K562 (cell line): ENCODE results near the gene EFEMP2. TPM values are rescaled to one million over a fixed set of nuclear protein-coding genes. Genes with fewer than 3 reads are reported as not detected.

ENCODE experiments used
- GATAD2B ChIP-seq: fragments of 450-650 bp; IDR thresholded peaks from 2 replicates; pipeline ENCODE4 v1.6.1; 2017; ENCODE audit warnings: mild to moderate bottlenecking, borderline replicate concordance
- GTF2F1 ChIP-seq: IDR thresholded peaks from 2 replicates; pipeline ENCODE4 v1.6.1; 2011; ENCODE audit warnings: low read depth, low read length, improper control_type of control experiment
- HLTF ChIP-seq: fragments of 450-650 bp; IDR thresholded peaks from 2 replicates; pipeline ENCODE4 v1.6.1; 2016
- MEF2D ChIP-seq: conservative IDR thresholded peaks from 2 replicates; pipeline ENCODE4 v1.6.1; 2016; ENCODE audit warnings: low read depth, missing genetic modification characterization, missing compliant biosample characterization
- NR2C2 ChIP-seq, 2 experiments: fragments of 200-800 bp in 1 of 2; sonication (Bioruptor generic) in 1 of 2; sonication (generic) in 1 of 2; formaldehyde crosslinking in 1 of 2; IDR thresholded peaks; 2 replicates each; pipeline versions ENCODE4 v1.6.1 to v1.8.0; 2016 to 2022; ENCODE audit warnings: mild to moderate bottlenecking in 1 of 2, missing compliant biosample characterization in 1 of 2, missing genetic modification characterization in 1 of 2, missing genetic modification reagents in 1 of 2
- PHB2 ChIP-seq: fragments of 450-650 bp; IDR thresholded peaks from 2 replicates; pipeline ENCODE4 v1.6.1; 2017; ENCODE audit warnings: low read depth
- PRMT5 ChIP-seq: sonication (generic); formaldehyde crosslinking; IDR thresholded peaks from 2 replicates; pipeline ENCODE4 v1.5.0; 2020; ENCODE audit warnings: missing genetic modification reagents
- STAT5B ChIP-seq: fragments of 250-450 bp; sonication (Bioruptor Pico); IDR thresholded peaks from 2 replicates; pipeline ENCODE4 v1.8.0; 2021; ENCODE audit warnings: mild to moderate bottlenecking, inconsistent platforms
- TSC22D4 ChIP-seq: fragments of 450-650 bp; IDR thresholded peaks from 2 replicates; pipeline ENCODE4 v1.6.1; 2016; ENCODE audit warnings: missing genetic modification characterization, missing biosample characterization, control low read depth
- ZBTB1 ChIP-seq: sonication (generic); formaldehyde crosslinking; IDR thresholded peaks from 2 replicates; pipeline ENCODE4 v1.8.1; 2023; ENCODE audit warnings: missing genetic modification reagents, low read depth, mild to moderate bottlenecking, borderline replicate concordance
- ZC3H8 ChIP-seq: fragments of 450-650 bp; IDR thresholded peaks from 2 replicates; pipeline ENCODE4 v1.6.1; 2017
- ZNF133 ChIP-seq: fragments of 250-450 bp; sonication (Bioruptor Pico); IDR thresholded peaks from 2 replicates; pipeline ENCODE4 v1.4.0; 2020; ENCODE audit warnings: mild to moderate bottlenecking
- polyA plus RNA-seq, 8 experiments: library from polyadenylated mRNA; depleted of rRNA in 4 of 8; stranded (reverse) in 5 of 8; unstranded in 3 of 8; fragments of >200 nt; fragmentation: Nextera tagmentation in 2 of 8; fragmentation: Illumina TruSeq in 1 of 8; extraction: Ambion mirVana in 2 of 8; extraction: Trizol in 1 of 8; gene quantifications; 2 replicates each; pipeline versions ENCODE4 v1.2.1 to v1.2.3, GENCODE V29; 2011 to 2014; ENCODE audit warnings: inconsistent platforms in 1 of 8, missing spikeins in 1 of 8
- total RNA-seq, 7 experiments: library from RNA; depleted of rRNA in 6 of 7; stranded (reverse); fragments of >200 nt in 6 of 7; fragmentation: Illumina TruSeq in 2 of 7; extraction: Trizol in 2 of 7; gene quantifications; 2 replicates each; pipeline versions ENCODE4 v1.2.1 to v1.2.3, GENCODE V29; 2011 to 2021; ENCODE audit warnings: low replicate concordance in 1 of 7
- TF ChIP-seq, protein P1 (sequence below): fragments of 450-650 bp; IDR thresholded peaks from 2 replicates; pipeline ENCODE4 v1.6.1; 2018; ENCODE audit warnings: mild to moderate bottlenecking, low read depth; ENCODE audit not compliant: partially characterized antibody
- TF ChIP-seq, protein P2 (sequence below): sonication (generic); formaldehyde crosslinking; IDR thresholded peaks from 2 replicates; pipeline ENCODE4 v1.8.1; 2022; ENCODE audit warnings: missing genetic modification reagents
- TF ChIP-seq, protein P3 (sequence below): sonication (generic); formaldehyde crosslinking; IDR thresholded peaks from 2 replicates; pipeline ENCODE4 v1.8.1; 2022; ENCODE audit warnings: missing genetic modification reagents
- TF ChIP-seq, protein P4 (sequence below): fragments of 450-650 bp; IDR thresholded peaks from 2 replicates; pipeline ENCODE4 v1.6.1; 2016
- TF ChIP-seq, protein P5 (sequence below): fragments of 250-450 bp; sonication (Bioruptor Pico); IDR thresholded peaks from 2 replicates; pipeline ENCODE4 v1.8.0; 2021; ENCODE audit warnings: borderline replicate concordance, mild to moderate bottlenecking, moderate library complexity; ENCODE audit not compliant: poor library complexity, severe bottlenecking

The EFEMP2 gene
- total and polyA plus RNA-seq, 9 of the 15 experiments (the other 6 are each of a cell fraction or from before 2014, with no cell fraction given), result 0.07 to 2.9 (median 0.69) TPM; not detected in 1

DNA sequence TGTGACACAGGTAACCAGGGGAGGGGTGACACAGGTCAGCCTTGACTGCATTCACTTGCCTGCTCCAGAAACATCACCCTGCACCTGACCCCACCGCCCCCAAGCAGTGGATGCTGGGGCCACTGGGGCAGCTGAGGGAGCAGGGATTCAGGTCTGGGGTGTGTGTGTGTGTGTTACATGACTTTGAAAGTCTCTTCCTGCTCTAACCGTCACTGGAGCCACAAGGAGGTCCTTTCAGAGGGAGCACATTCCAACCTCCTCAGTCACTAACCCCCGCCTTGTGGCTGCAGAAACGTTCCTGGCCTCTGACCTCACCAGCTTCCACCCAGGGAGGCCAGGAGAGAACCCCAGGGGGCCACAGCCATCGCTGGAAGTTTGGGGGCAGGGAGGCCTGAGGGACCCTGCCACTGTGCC lies 30.5 kb upstream of the EFEMP2 start (continued):
- TF ChIP-seq, protein P1, sequence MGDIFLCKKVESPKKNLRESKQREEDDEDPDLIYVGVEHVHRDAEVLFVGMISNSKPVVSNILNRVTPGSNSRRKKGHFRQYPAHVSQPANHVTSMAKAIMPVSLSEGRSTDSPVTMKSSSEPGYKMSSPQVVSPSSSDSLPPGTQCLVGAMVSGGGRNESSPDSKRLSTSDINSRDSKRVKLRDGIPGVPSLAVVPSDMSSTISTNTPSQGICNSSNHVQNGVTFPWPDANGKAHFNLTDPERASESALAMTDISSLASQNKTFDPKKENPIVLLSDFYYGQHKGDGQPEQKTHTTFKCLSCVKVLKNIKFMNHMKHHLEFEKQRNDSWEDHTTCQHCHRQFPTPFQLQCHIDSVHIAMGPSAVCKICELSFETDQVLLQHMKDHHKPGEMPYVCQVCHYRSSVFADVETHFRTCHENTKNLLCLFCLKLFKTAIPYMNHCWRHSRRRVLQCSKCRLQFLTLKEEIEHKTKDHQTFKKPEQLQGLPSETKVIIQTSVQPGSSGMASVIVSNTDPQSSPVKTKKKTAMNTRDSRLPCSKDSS, result no peak
- TF ChIP-seq NR2C2 (CRISPR knock-in tag; IDR thresholded peaks at IDR 0.05) (no peak), NR2C2 (tag; IDR thresholded peaks at IDR 0.05) (peak; percentile 72), ZNF133 (CRISPR knock-in tag) (no peak), HLTF (no peak), STAT5B (CRISPR knock-in tag) (no peak), MEF2D (no peak), PRMT5 (CRISPR knock-in tag) (no peak), GATAD2B (no peak), ZBTB1 (CRISPR knock-in tag) (peak; percentile 86; the same call in 1 of the 2 replicates), TSC22D4 (no peak), ZC3H8 (no peak), GTF2F1 (no peak), PHB2 (no peak)
- TF ChIP-seq, protein P2, sequence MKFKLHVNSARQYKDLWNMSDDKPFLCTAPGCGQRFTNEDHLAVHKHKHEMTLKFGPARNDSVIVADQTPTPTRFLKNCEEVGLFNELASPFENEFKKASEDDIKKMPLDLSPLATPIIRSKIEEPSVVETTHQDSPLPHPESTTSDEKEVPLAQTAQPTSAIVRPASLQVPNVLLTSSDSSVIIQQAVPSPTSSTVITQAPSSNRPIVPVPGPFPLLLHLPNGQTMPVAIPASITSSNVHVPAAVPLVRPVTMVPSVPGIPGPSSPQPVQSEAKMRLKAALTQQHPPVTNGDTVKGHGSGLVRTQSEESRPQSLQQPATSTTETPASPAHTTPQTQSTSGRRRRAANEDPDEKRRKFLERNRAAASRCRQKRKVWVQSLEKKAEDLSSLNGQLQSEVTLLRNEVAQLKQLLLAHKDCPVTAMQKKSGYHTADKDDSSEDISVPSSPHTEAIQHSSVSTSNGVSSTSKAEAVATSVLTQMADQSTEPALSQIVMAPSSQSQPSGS, result no peak
- TF ChIP-seq, protein P3, sequence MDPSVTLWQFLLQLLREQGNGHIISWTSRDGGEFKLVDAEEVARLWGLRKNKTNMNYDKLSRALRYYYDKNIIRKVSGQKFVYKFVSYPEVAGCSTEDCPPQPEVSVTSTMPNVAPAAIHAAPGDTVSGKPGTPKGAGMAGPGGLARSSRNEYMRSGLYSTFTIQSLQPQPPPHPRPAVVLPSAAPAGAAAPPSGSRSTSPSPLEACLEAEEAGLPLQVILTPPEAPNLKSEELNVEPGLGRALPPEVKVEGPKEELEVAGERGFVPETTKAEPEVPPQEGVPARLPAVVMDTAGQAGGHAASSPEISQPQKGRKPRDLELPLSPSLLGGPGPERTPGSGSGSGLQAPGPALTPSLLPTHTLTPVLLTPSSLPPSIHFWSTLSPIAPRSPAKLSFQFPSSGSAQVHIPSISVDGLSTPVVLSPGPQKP (CRISPR knock-in tag), result no peak
- TF ChIP-seq, protein P4, sequence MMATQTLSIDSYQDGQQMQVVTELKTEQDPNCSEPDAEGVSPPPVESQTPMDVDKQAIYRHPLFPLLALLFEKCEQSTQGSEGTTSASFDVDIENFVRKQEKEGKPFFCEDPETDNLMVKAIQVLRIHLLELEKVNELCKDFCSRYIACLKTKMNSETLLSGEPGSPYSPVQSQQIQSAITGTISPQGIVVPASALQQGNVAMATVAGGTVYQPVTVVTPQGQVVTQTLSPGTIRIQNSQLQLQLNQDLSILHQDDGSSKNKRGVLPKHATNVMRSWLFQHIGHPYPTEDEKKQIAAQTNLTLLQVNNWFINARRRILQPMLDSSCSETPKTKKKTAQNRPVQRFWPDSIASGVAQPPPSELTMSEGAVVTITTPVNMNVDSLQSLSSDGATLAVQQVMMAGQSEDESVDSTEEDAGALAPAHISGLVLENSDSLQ, result no peak
- TF ChIP-seq, protein P5, sequence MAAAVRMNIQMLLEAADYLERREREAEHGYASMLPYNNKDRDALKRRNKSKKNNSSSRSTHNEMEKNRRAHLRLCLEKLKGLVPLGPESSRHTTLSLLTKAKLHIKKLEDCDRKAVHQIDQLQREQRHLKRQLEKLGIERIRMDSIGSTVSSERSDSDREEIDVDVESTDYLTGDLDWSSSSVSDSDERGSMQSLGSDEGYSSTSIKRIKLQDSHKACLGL (CRISPR knock-in tag), result no peak
